Measurements from ENCODE around the gene SAMM50. TPM values are rescaled to one million over a fixed set of nuclear protein-coding genes. Genes with fewer than 3 reads are reported as not detected.

The SAMM50 gene
- total RNA-seq, 2 donors from 2014 or later, result 40.7 to 49.5 TPM

DNA sequence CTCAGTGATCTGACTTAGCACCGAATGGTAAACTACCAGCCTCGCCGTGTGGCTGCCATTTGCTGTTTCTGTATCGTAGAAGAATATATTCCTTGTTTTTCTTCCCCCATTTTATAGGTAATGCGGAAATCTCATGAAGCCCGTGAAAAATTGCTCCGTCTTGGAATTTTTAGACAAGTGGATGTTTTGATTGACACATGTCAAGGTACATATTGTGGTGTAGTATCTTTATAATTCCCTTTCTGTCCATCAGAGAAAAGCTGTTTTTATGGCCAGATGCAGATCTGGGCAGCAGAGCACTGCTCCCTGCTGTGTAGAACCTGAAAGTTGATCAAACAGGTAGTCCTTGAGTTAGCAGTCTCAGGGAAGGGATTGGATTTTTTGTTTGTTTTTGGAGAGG is 13.4 kb downstream of the SAMM50 start:
- Histone ChIP-seq H3K36me3 (peaks cover 26% of the 10 kb centered on the region), H3K4me3 (no peak overlapping the region), H3K27me3 (no peaks in the 10 kb centered on the region), H3K9ac (ENCODE audit: low read depth in 2 of 2, low read length in 2 of 2) (no peak overlapping the region), H3K27ac (no peak overlapping the region), H3K9me3 (no peaks in the 10 kb centered on the region), H3K4me1 (no peaks in the 10 kb centered on the region)
- DNase-seq, result no peak
- no peak for TF ChIP-seq CTCF (IDR thresholded peaks at IDR 0.05)
- intact Hi-C loops (cut with DNase I), result no loop called here

DNA sequence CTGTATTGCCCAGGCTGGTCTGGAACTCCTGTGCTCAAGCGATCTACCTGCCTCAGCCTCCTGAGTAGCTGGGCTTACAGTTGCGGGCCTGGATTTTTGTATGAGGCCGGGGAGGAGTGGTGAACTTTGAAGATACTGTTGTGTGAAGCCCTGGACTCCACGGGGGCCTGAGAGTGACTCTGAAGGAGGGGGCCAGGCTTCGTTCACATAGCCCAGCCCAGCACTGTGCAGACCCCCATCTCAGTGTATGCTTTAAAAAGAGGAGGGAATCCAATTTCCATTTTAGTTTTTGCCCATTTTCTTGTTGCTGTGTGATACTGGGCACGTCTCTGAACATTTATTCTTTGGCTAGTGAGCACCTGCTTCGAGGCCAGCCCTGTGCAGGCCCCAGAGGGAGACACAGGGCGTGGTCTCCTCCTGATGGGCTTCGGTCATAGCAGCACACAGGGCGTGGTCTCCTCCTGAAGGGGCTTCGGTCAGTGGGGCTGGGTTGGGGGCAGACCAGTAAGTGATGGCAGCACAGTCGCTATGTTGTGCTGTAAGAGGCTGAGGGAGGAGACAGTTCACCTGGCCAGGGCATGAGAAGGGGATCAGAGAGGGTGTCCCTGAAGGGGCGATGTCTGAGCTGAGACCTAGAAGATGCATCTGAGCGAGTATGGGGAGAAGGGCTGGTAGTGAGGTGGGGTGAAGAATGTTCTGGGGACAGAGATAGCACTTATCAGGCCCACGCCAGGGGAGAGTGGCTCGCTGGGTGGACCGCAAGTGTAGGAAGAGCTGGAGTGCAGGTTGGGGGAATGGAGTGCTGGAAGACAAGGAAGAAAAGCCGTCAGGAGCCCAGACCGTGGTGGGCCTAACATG is 14.0 kb downstream of the SAMM50 start:
- DNase-seq, result no peak
- Histone ChIP-seq H3K9ac (ENCODE audit: low read depth in 2 of 2, low read length in 2 of 2) (no peak overlapping the region), H3K9me3 (no peaks in the 10 kb centered on the region), H3K36me3 (peaks cover 26% of the 10 kb centered on the region), H3K27ac (no peak overlapping the region), H3K4me1 (no peaks in the 10 kb centered on the region), H3K27me3 (no peaks in the 10 kb centered on the region), H3K4me3 (no peak overlapping the region)
- intact Hi-C loops (cut with DNase I), result no loop called here
- TF ChIP-seq CTCF (IDR thresholded peaks at IDR 0.05), result no peak

DNA sequence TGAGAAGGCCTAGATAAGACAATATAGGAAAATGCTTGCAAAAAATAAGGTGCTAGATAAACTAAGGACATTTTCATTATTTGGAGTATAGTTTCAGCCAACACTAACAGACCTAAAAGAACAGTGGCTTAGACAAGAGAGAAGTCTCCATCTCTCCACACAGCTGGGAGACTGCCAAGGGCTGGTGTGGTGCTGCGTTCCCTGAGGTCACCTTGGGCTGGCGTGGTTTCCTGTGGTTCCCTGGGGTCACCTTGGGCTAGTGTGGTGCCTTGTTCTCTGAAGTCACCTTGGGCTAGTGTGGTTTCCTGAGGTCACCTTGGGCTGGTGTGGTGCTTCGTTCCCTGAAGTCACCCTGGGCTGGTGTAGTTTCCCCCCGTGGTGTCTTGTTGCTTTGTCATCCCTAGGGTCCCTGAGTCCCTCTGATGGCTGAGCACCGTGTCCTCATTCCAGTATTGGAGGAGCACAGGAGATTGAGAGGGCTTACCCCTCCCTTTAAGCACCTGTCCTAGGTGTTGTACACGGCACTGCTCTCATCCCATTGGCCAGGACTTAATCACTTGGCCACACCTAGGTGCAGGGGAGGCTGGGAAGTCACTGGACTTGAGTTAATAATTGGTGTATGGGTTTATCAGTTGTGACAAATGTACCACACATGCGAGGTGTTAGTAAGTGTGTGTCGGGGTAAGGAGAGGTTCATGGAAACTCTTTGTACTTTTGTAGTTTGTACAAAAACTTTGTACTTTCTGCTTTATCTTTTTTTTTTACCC is 14.9 kb downstream of the SAMM50 start:
- no peak overlapping the region for H3K27ac ChIP-seq
- no peaks in the 10 kb centered on the region for H3K27me3 ChIP-seq
- H3K9ac ChIP-seq (ENCODE audit: low read depth in 2 of 2, low read length in 2 of 2), result no peak overlapping the region
- intact Hi-C loops (cut with DNase I), result no loop called here
- DNase-seq, result no peak
- no peaks in the 10 kb centered on the region for H3K9me3 ChIP-seq
- H3K4me1 ChIP-seq, result no peaks in the 10 kb centered on the region
- H3K4me3 ChIP-seq, result no peak overlapping the region
- TF ChIP-seq CTCF (IDR thresholded peaks at IDR 0.05), result no peak
- H3K36me3 ChIP-seq, result peaks cover 22% of the 10 kb centered on the region

GRCh38 chr22:43971112-43971511 is 15.9 kb downstream of the SAMM50 start:
- no peak for TF ChIP-seq CTCF (IDR thresholded peaks at IDR 0.05)
- no peaks in the 10 kb centered on the region for H3K9me3 ChIP-seq
- no peak overlapping the region for H3K9ac ChIP-seq (ENCODE audit: low read depth in 2 of 2, low read length in 2 of 2)
- H3K27me3 ChIP-seq, result no peaks in the 10 kb centered on the region
- no peak for DNase-seq
- H3K27ac ChIP-seq, result no peak overlapping the region
- H3K4me1 ChIP-seq, result no peaks in the 10 kb centered on the region
- no peak overlapping the region for H3K4me3 ChIP-seq
- H3K36me3 ChIP-seq, result peaks cover 18% of the 10 kb centered on the region
- intact Hi-C loops (cut with DNase I), result no loop called here

- H3K27me3 ChIP-seq, result no peaks in the 10 kb centered on the region
- intact Hi-C loops (cut with DNase I), result no loop called here
- H3K36me3 ChIP-seq, result peaks cover 10% of the 10 kb centered on the region
- no peak overlapping the region for H3K9ac ChIP-seq (ENCODE audit: low read depth in 2 of 2, low read length in 2 of 2)
- no peak overlapping the region for H3K4me3 ChIP-seq
- H3K27ac ChIP-seq, result no peak overlapping the region
- no peak for DNase-seq
- no peak for TF ChIP-seq CTCF (IDR thresholded peaks at IDR 0.05)
- H3K4me1 ChIP-seq, result no peaks in the 10 kb centered on the region
- no peaks in the 10 kb centered on the region for H3K9me3 ChIP-seq
Observed at GRCh38 chr22:43972931-43973462, 17.8 kb downstream of the SAMM50 start.
